Astrocyte (in vitro differentiated cells and primary cell): ENCODE measurements around the gene SDHB. TPM values are rescaled to one million over a fixed set of nuclear protein-coding genes. Genes with fewer than 3 reads are reported as not detected.
"Not testable (repeated sequence)": the region's sequence is repeated elsewhere in the genome, so short reads cannot be mapped to it uniquely, and the experiment has no call there.

ENCODE experiments used
- DNase-seq: peaks from one replicate; pipeline ENCODE4 v3.0.0-alpha.2; 2010; ENCODE audit warnings: low read depth
- FAIRE-seq: peaks from 2 replicates; lab custom pipeline; 2011; peaks lifted over from hg19 to GRCh38; lab: Jason Lieb, UNC
- H2AFZ ChIP-seq: 2 replicates; pipeline ENCODE4 v1.6.0; 2012; ENCODE audit warnings: low read depth, low read length, inconsistent platforms
- H3K27ac ChIP-seq: 2 replicates; pipeline ENCODE4 v1.5.1; 2011; ENCODE audit warnings: low read depth, low read length, inconsistent platforms
- H3K27me3 ChIP-seq: 2 replicates; pipeline ENCODE4 v1.6.0; 2011; ENCODE audit warnings: low read length, inconsistent platforms; ENCODE audit not compliant: insufficient read depth
- H3K36me3 ChIP-seq: 2 replicates; pipeline ENCODE4 v1.5.1; 2011; ENCODE audit warnings: low read length, inconsistent platforms; ENCODE audit not compliant: insufficient read depth
- H3K4me1 ChIP-seq: 2 replicates; pipeline ENCODE4 v1.5.1; 2011; ENCODE audit warnings: low read length, inconsistent platforms; ENCODE audit not compliant: insufficient read depth
- H3K4me2 ChIP-seq: 2 replicates; pipeline ENCODE4 v1.6.0; 2012; ENCODE audit warnings: low read length, inconsistent platforms
- H3K4me3 ChIP-seq: 2 replicates; pipeline ENCODE4 v1.5.1; 2011; ENCODE audit warnings: low read depth, mild to moderate bottlenecking, low read length, inconsistent platforms; ENCODE audit not compliant: insufficient read depth
- H3K79me2 ChIP-seq: 2 replicates; pipeline ENCODE4 v1.6.0; 2012; ENCODE audit warnings: mild to moderate bottlenecking, low read length, inconsistent platforms; ENCODE audit not compliant: insufficient read depth
- H3K9ac ChIP-seq: 2 replicates; pipeline ENCODE4 v1.6.0; 2012; ENCODE audit warnings: mild to moderate bottlenecking, low read length, inconsistent platforms
- H3K9me3 ChIP-seq: 2 replicates; pipeline ENCODE4 v1.5.1; 2012; ENCODE audit warnings: low read depth, mild to moderate bottlenecking, low read length, inconsistent platforms; ENCODE audit not compliant: insufficient read depth
- H4K20me1 ChIP-seq: 2 replicates; pipeline ENCODE4 v1.6.0; 2012; ENCODE audit warnings: low read length, inconsistent platforms; ENCODE audit not compliant: insufficient read depth
- H3K27ac Mint-ChIP-seq: one replicate; pipeline ENCODE4 v1.8.0; 2021; ENCODE audit warnings: mild to moderate bottlenecking, mixed read lengths; ENCODE audit not compliant: unreplicated experiment
- H3K27me3 Mint-ChIP-seq: one replicate; pipeline ENCODE4 v1.8.0; 2021; ENCODE audit warnings: low read depth, mixed read lengths; ENCODE audit not compliant: unreplicated experiment
- H3K36me3 Mint-ChIP-seq: one replicate; pipeline ENCODE4 v1.8.0; 2021; ENCODE audit warnings: low read depth, mixed read lengths; ENCODE audit not compliant: unreplicated experiment
- H3K4me1 Mint-ChIP-seq: one replicate; pipeline ENCODE4 v1.8.0; 2021; ENCODE audit warnings: low read depth, mixed read lengths; ENCODE audit not compliant: unreplicated experiment
- H3K4me3 Mint-ChIP-seq: one replicate; pipeline ENCODE4 v1.8.0; 2021; ENCODE audit warnings: mild to moderate bottlenecking, moderate library complexity, mixed read lengths; ENCODE audit not compliant: unreplicated experiment
- H3K9me3 Mint-ChIP-seq: one replicate; pipeline ENCODE4 v1.8.0; 2021; ENCODE audit warnings: mild to moderate bottlenecking, mixed read lengths; ENCODE audit not compliant: unreplicated experiment
- CTCF ChIP-seq: IDR thresholded peaks from 2 replicates; pipeline ENCODE4 v1.5.1; 2011; ENCODE audit warnings: low read depth, mild to moderate bottlenecking, inconsistent platforms, low read length, moderate library complexity; ENCODE audit not compliant: insufficient read depth
- EZH2 ChIP-seq: IDR thresholded peaks from 2 replicates; pipeline ENCODE4 v1.6.1; 2012; ENCODE audit warnings: mild to moderate bottlenecking, low read length, inconsistent platforms; ENCODE audit not compliant: insufficient read depth
- total RNA-seq: library from RNA; stranded (reverse); gene quantifications from 2 replicates; pipeline ENCODE4 v1.2.1, GENCODE V29; 2021

The SDHB gene
- total RNA-seq, 1 donor from 2014 or later, result 84.9 TPM

GRCh38 chr1:17066361-17067068, 12.7 kb upstream of the SDHB start:
- H3K4me2 ChIP-seq, result no peak overlapping the region
- H2AFZ ChIP-seq, result no peak overlapping the region
- TF ChIP-seq EZH2 (no peak), CTCF (no peak)
- no peak overlapping the region for H3K27ac Mint-ChIP-seq
- H3K27me3 Mint-ChIP-seq, result peaks cover 11% of the 10 kb centered on the region
- H3K79me2 ChIP-seq, result no peaks in the 10 kb centered on the region
- no peak overlapping the region for H3K27ac ChIP-seq
- H4K20me1 ChIP-seq, result no peaks in the 10 kb centered on the region
- H3K27me3 ChIP-seq, result no peaks in the 10 kb centered on the region
- DNase-seq (no peak), FAIRE-seq (no peak)
- no peak overlapping the region for H3K9ac ChIP-seq
- peaks cover 8% of the 10 kb centered on the region for H3K4me1 ChIP-seq
- H3K9me3 Mint-ChIP-seq, result peaks cover 3% of the 10 kb centered on the region
- H3K36me3 Mint-ChIP-seq, result no peaks in the 10 kb centered on the region
- H3K9me3 ChIP-seq, result peaks cover 5% of the 10 kb centered on the region
- no peaks in the 10 kb centered on the region for H3K36me3 ChIP-seq
- peaks cover 16% of the 10 kb centered on the region for H3K4me1 Mint-ChIP-seq
- H3K4me3 ChIP-seq, result no peak overlapping the region
- H3K4me3 Mint-ChIP-seq, result no peak overlapping the region

- peaks cover 5% of the 10 kb centered on the region for H3K9me3 ChIP-seq
- TF ChIP-seq EZH2 (no peak), CTCF (no peak)
- H3K27me3 Mint-ChIP-seq, result peaks cover 11% of the 10 kb centered on the region
- no peaks in the 10 kb centered on the region for H4K20me1 ChIP-seq
- FAIRE-seq, result no peak
- no peak overlapping the region for H3K27ac Mint-ChIP-seq
- H3K79me2 ChIP-seq, result no peaks in the 10 kb centered on the region
- H3K4me1 Mint-ChIP-seq, result peaks cover 19% of the 10 kb centered on the region
- no peak overlapping the region for H3K4me3 ChIP-seq
- H3K36me3 Mint-ChIP-seq, result no peaks in the 10 kb centered on the region
- H3K36me3 ChIP-seq, result no peaks in the 10 kb centered on the region
- H3K4me1 ChIP-seq, result peaks cover 8% of the 10 kb centered on the region
- no peak for DNase-seq
- H3K27me3 ChIP-seq, result no peaks in the 10 kb centered on the region
- no peak overlapping the region for H3K9ac ChIP-seq
- H3K9me3 Mint-ChIP-seq, result peaks cover 3% of the 10 kb centered on the region
- H3K4me2 ChIP-seq, result no peak overlapping the region
- H2AFZ ChIP-seq, result no peak overlapping the region
- H3K4me3 Mint-ChIP-seq, result no peak overlapping the region
- no peak overlapping the region for H3K27ac ChIP-seq
Observed at GRCh38 chr1:17065666-17066065, 11.8 kb upstream of the SDHB start.

- not testable (repeated sequence) for H3K36me3 Mint-ChIP-seq, H3K79me2 ChIP-seq, H3K9ac ChIP-seq, H3K9me3 ChIP-seq, H4K20me1 ChIP-seq, H3K4me3 Mint-ChIP-seq, H3K27me3 ChIP-seq, H3K4me3 ChIP-seq, H3K27me3 Mint-ChIP-seq, FAIRE-seq, H3K27ac ChIP-seq, H3K36me3 ChIP-seq, H2AFZ ChIP-seq, DNase-seq, H3K9me3 Mint-ChIP-seq, H3K27ac Mint-ChIP-seq
- peaks cover 19% of the 10 kb centered on the region for H3K4me1 Mint-ChIP-seq
- H3K4me1 ChIP-seq, result peaks cover 10% of the 10 kb centered on the region
- H3K4me2 ChIP-seq, result peak overlapping the region; percentile 1
Observed at GRCh38 chr1:17062751-17063150, 8.9 kb upstream of the SDHB start.
